GM21786 (cell line): ENCODE results near the gene RBSN.

ENCODE experiments used
- ATAC-seq: cut with Tn5 transposase; IDR thresholded peaks from one replicate; pipeline ENCODE4 v1.9.1; 2021; ENCODE audit not compliant: unreplicated experiment

The RBSN gene

GRCh38 chr3:15099364-15100098 lies 583 bp upstream of the RBSN start:
- ATAC-seq = peak; percentile 21

DNA sequence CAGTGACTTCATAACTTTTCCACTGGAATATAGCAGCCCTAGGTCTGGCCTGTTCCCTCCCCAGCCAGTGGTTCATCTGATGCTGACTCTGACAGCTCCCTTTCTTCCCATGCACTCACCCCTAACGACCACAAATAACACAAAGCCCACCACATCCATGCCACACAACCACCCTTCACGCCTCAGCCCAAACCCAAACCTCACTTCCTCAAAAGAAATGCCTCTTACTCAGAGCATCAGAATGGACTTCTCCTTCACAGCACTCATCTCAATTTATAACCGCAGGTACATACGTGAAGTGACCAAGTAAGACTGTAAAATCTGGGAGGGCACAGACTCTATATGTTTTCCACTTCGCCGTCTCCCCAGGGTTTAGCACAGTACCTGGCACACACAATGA lies 1.1 kb downstream of the RBSN start:
- no peak for ATAC-seq

- no peak for ATAC-seq
Observed at GRCh38 chr3:15096046-15096445, 2.9 kb downstream of the RBSN start.

DNA sequence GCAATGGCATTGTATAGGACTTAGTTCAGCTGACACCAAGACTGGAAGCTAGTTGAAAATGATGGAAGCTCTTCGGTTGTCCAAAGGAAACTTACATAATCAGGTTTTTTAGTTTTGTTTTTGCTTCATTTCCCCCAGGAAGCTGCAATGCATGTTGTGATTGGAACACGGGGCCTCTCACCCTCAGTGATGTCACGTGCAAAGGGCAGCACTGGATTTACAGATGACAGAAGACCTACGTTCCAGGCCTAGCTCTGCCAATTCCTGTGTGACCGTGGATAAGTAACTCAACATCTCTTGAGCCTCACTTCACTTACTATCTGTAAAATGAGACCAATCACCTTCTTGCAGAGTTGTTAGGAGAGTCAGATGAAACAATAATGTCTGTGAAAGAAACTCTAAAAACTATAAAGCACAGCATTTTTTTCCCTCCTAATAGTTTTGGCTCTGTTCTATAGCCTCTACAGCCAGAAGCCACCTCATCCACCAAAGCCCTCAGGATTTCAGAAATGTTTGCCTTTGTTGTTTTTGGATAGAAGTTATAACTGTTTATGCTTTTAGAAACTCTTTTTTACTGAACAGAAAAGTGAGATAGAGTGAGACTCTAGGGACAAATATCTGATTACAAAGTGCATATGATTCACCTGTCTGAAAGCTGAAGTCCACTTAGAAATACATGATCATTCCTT lies 4.6 kb downstream of the RBSN start:
- no peak for ATAC-seq

DNA sequence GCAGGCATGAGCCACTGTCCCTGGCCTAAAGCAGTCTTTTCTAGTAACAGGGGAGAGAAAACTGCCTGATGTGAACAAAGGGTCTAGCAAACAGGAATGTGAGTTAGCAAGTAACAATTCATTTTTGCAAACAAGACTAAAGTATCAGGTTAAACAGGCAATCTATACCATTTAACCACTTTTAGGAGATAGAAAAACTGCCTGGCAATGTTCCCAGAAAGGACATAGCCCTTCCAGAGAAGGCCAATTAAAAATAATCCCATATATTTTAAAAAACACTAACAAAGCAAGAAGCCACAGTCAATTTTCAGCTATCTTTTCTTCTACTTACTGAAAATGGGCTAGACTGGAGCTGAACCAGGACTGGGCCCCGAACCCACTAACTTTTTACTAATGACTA lies 6.3 kb downstream of the RBSN start:
- no peak for ATAC-seq

GRCh38 chr3:15091575-15091974 lies 7.4 kb downstream of the RBSN start:
- ATAC-seq = no peak

GRCh38 chr3:15089201-15089600 lies 9.7 kb downstream of the RBSN start:
- no peak for ATAC-seq

GRCh38 chr3:15086699-15087098 lies 12.2 kb downstream of the RBSN start:
- ATAC-seq = no peak

GRCh38 chr3:15086263-15086662 lies 12.7 kb downstream of the RBSN start:
- no peak for ATAC-seq

DNA sequence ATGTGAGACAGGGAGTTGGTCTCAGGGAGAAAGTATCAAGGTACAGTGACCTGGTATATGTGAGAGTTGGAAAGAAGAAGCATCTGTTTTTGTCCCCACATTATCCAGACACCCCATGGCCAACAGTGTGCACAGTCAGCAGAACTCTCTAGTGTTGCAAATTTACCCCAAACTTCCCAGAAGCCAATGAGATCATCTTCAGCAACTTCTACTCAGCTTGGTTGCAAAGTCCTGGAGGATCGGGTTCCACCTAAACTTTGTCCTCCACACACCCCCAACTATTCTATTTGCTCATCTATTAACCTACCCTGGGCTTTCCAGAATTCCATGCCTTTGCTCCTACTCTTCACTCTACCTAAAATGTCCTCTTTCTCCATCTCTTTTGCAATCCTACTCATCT lies 15.7 kb downstream of the RBSN start:
- ATAC-seq = no peak

DNA sequence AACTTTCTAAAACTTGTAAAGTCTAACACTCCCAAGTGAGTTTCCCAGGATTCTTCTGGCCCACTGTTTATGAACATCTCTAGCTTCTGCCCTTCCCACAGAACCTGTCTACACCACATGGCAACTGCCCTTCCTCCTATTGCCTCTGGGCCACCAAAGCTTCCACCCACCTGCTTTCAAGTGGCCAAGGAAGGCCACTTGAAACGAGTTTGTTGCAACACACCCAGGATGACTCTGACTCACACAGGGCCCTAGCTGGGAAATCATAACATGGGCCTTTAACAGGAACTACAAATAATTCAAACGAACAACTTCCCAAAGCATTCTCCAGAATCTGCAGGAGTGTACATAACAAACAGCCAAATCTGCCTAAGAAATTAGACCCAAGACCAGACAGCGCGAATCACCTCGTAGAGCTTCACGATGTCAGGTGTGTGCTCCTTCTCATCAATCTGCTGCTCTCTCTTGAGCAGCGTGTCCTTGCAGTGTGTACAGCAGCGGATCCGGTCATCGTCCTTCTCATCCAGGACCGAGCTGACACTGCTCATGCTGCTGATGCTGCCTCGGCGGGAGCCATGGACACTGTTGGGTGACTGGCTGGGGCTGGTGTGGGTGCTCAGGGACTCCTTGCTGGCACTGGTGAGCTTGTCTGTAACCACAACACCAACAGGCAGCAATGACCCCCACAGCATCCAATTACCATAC lies 16.8 kb downstream of the RBSN start:
- no peak for ATAC-seq

DNA sequence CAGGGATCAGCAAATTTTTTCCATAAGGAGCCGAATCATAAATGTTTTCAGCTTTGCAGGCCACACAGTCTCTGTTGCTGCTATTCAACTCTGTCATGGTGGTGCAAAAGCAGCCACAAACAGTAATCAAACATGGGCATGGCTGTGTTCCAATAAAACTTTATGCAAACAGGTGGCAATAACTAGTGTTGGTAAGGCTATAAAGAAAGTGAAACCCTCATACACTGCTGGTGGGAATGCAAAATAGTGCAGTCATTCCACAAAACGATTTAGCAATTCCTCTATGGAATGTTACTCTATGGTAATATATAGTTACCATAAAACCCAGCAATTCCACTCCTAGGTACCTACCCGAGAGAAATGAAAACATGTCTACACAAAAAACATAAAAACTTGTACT lies 19.9 kb downstream of the RBSN start:
- ATAC-seq = no peak

- no peak for ATAC-seq
Observed at GRCh38 chr3:15074500-15074899, 24.4 kb downstream of the RBSN start.

DNA sequence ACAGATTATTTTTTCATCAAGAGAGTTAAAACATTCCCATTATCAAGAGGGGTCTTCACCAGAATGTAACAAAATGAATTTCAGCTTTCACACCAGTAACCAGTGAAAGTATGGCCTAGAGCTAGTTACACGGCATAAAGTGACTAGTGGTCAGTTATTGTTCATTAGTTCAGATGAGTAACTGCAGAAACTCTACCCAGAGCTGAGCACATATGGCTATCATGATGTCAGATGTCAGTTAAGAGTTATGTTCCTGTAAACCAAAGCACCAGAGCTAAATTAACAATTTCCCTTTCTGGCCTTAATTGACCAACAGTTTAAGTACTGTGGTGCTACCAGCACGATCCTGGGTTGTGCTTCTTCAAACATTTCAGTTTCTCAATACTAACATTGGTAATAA lies 27.2 kb downstream of the RBSN start:
- no peak for ATAC-seq

DNA sequence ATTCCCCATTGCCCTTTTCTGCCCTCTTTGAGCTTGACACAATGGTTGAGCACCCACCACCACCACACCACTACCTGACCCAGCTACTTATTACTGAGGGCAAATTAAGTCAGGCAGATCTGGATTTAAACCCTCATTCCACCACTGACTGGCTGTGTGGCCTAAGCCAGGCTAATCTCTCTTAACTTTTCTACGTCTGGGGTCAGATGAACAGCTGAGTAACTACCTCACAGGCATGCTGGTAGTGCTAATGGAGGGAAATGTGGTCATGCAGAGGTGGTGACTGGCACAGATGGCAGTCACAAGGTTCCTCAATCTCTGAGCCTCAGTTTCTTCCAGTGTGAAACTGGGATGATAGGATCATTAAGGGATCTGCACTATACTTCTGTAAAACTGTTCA lies 29.5 kb downstream of the RBSN start:
- ATAC-seq = no peak

DNA sequence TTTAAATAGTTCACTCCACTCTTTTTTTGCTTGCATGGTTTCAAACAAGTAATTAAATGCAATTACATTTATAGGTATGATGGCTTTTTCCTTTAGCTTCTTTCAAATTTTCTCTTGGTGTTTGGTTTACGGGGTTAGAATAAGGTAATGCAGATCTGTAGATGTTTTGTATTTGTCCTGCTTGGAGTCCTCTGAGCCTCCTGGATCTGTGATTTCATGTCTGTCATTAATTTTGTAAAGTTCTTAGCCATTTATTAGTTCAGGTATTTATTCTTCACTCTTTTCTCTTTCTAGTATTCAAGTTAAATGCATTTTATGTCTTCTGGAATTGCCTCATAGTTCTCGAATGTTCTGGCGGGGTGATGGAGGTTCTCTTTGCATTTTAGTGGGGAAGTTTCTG lies 32.5 kb downstream of the RBSN start:
- ATAC-seq = no peak

- ATAC-seq = no peak
Observed at GRCh38 chr3:15065550-15066007, 33.4 kb downstream of the RBSN start.

DNA sequence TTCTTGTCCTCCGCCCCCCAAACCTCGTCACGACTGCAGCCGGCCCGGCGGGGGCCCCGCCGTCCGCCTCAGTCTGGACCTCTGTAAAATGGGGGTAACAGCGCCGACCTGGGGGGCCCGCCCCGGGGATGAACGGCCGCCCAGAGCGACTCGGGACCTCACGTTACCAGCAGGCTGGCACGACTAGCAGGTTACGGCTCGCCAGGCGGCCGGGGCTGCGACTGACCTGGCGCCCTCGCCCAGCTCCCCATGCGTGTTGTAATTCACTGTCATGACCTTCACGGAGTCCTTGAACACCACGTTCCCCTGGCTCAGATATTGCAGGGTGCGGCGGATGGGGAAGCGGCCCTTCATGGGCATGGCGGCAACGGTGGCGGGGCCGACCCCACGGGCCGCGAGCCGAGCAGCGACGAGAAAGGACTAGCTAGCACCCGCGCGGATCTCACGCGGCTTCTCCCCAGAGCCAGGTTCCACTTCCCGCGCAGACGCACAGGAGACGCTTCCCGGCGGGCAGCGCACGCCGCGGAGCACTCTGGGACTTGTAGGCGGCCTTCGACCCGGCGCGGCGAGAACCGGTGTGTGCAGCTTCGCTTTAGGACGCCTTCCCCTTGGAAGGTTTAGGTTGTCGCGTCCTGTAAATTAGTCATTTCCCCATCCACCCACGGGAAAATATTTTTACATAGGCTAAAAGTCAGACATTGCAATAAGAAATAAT lies 34.0 kb downstream of the RBSN start, which contains the start of gene MRPS25:
TSS of gene MRPS25 (minus strand) at position 481 of the 715 bp plus-strand sequence. CDS start at position 360, 121 bp downstream.
- peak; percentile 96 for ATAC-seq

DNA sequence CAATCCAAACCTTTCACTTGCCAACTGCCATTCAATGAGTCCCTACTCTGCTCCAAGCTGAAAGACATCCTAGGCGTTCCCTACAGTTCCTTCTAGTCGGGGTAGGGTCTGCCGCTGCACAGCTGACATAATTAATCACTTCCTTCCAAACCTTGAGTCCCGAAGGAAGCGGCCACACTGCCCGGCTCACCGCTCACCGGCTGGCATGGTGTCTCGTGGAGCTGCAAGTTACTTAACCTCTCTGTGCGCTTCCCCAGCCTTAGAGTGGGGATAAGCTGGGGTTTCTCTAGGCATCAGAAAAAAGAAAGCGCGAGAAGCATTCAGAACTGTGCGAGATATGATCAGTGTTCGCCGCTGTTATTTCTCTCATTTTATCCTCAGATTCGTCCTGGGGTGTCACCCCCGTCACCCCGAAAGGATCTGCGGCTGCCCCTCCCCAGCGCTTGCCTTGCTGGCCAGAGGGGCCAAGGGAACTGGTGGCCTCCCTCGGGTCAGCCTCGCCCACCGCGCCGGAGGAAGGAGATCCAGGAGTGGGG lies 34.6 kb downstream of the RBSN start:
- no peak for ATAC-seq

DNA sequence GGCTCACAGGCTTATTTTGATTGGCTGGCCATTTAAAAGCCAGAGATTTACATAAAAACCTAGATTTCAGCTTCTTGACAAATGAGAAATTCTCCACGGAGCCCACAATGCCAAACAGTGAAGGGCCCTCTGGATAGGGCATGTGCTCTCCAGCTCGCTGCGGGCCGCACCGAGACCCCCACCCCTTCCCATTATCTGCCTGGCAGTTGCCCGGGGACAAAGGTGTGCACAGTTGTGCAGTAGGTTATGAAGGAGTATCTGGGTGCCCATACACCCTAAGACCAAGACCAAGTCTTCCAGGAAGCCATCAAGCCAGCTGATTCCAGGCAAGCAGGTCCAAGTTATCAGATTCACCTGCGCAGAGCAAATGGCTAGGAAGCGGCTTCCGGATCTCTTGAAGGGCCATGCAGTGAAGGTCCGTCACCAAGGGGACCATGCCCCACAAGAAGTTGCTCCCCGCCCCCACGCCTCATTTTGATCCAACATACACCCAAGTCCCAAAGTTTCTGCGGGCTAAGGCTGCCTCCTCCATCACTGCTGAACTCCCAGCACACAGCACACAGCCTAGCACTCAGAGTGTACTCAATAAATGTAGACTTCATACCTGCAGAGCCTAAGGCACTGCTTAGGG lies 35.2 kb downstream of the RBSN start:
- no peak for ATAC-seq

DNA sequence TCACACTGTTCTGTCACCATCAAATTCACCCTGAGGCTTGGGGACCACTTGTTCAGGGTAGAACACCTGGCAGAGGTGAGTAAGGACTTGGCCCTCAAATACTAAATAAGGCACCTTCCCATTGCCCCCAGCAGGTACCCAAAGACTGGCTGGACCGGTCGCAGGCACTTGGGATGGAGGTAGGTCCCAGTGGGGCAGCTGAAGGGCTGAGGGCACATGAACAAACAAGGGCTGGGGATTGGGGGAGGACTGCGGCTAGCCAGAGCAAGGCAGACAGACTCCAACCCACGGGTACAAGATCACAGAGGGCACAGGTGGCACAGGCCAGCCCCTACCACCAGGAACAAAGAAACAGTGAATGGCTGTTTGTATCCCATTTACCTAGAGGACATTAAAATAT lies 35.7 kb downstream of the RBSN start:
- ATAC-seq = no peak
